Lower leg skin (tissue), 3 donors: Measurements from ENCODE around the gene ADCY7.

Experiments
- POLR2A ChIP-seq, 2 donors: fragments of 450-650 bp; IDR thresholded peaks; one replicate each; pipeline ENCODE4 v1.6.1; 2016 to 2017; ENCODE audit warnings: antibody characterized with exemption in 2 of 2, mild to moderate bottlenecking in 1 of 2, moderate library complexity in 1 of 2
- TF ChIP-seq, protein P1 (sequence below), 3 donors: fragments of 450-650 bp; IDR thresholded peaks; one replicate each; pipeline ENCODE4 v1.5.1; 2016; ENCODE audit warnings: antibody characterized with exemption in 3 of 3, mild to moderate bottlenecking in 3 of 3, moderate library complexity in 2 of 3

DNA sequence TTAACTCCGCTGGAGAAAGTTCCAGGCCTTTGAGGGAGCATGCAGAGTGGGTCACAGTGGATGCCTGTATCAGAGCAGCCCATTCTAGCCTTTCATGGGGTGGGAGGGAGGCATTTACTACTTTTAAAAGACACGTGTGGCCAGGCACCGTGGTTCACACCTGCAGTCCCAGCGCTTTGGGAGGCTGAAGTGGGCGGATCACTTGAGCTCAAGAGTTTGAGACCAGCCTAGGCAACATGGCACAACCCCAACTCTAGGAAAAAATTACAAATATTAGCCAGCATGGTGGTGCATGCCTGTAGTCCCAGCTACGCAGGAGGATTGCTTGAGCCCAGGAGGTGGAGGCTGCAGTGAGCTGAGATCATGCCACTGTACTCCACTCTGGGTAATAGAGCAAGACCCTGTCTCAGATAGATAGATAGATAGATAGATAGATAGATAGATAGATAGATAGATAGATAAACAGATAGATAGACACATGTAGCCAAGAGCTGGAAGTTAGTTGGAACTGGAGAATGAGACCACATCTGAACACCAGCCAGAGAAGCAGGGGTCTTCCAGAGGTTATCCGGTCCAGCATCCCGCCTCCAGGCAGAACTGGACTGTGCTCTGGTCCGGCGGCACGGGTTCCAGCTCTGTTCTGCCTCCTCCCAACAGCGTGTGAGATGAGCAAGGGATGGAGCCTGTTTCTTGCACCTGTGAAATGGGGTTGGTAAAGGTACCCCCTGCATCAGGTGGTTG, 3.6 kb downstream of the ADCY7 start:
- TF ChIP-seq, protein P1, sequence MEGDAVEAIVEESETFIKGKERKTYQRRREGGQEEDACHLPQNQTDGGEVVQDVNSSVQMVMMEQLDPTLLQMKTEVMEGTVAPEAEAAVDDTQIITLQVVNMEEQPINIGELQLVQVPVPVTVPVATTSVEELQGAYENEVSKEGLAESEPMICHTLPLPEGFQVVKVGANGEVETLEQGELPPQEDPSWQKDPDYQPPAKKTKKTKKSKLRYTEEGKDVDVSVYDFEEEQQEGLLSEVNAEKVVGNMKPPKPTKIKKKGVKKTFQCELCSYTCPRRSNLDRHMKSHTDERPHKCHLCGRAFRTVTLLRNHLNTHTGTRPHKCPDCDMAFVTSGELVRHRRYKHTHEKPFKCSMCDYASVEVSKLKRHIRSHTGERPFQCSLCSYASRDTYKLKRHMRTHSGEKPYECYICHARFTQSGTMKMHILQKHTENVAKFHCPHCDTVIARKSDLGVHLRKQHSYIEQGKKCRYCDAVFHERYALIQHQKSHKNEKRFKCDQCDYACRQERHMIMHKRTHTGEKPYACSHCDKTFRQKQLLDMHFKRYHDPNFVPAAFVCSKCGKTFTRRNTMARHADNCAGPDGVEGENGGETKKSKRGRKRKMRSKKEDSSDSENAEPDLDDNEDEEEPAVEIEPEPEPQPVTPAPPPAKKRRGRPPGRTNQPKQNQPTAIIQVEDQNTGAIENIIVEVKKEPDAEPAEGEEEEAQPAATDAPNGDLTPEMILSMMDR (IDR thresholded peaks at IDR 0.05), result no peak
- TF ChIP-seq POLR2A (IDR thresholded peaks at IDR 0.05), result no peak
